ENCODE measurements around the gene MAK.

Gene MAK

DNA sequence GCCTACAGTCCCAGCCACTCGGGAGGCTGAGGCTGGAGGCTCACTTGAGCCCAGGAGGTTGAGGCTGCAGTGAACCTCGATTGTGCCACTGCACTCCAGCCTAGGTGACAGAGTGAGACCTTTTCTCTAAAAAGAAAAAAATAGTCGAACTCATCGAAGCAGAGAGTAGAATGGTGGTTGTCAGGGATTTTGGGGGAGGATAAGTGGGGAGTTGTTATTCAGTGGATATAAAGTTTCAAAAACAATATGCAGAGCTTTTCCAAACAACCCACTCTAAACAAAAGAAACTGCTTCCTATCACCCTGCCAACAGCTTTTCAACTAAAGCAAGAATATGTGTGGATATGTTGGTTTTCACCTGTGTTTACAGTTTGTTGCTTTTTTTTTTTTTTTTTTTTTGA lies 11.6 kb upstream of the MAK start:
- Histone ChIP-seq H2BK5ac (ENCODE audit: low read depth, low read length, poor library complexity) (no peak overlapping the region), H3K4ac (ENCODE audit: low read depth, low read length) (no peak overlapping the region), H4K8ac (ENCODE audit: low read depth, low read length) (no peak overlapping the region), H3K4me2 (ENCODE audit: low read length) (no peak overlapping the region), H3K18ac (ENCODE audit: low read length) (no peak overlapping the region), H3K79me1 (ENCODE audit: low read length) (no peaks in the 10 kb centered on the region), H2BK12ac (ENCODE audit: low read length) (no peak overlapping the region), H4K12ac (ENCODE audit: low read depth, low read length) (no peak overlapping the region), H3K9ac (ENCODE audit: low read length) (no peak overlapping the region), H3K79me2 (ENCODE audit: control insufficient read depth, insufficient read depth, low read length, poor library complexity) (no peaks in the 10 kb centered on the region), H3K27ac (ENCODE audit: low read depth, low read length) (no peak overlapping the region), H2BK120ac (ENCODE audit: insufficient read depth, low read length, poor library complexity) (no peak overlapping the region), H2AFZ (ENCODE audit: insufficient read depth, low read length, poor library complexity) (no peak overlapping the region), H3K4me3 (ENCODE audit: low read depth, low read length) (no peak overlapping the region), H3K27me3 (ENCODE audit: insufficient read depth, low read length) (no peaks in the 10 kb centered on the region), H3K36me3 (ENCODE audit: control insufficient read depth in 1 of 2, insufficient read depth in 2 of 2, low read length in 2 of 2) (no peaks in the 10 kb centered on the region), H3K9me3 (ENCODE audit: insufficient read depth, low read depth, low read length) (peaks cover 1% of the 10 kb centered on the region), H3K14ac (ENCODE audit: low read length) (no peak overlapping the region), H2AK5ac (ENCODE audit: low read length) (no peak overlapping the region), H3K23ac (ENCODE audit: low read length) (no peak overlapping the region), H3K4me1 (ENCODE audit: control insufficient read depth in 1 of 2, insufficient read depth in 2 of 2, low read length in 2 of 2) (peaks cover 0 to 3% of the 10 kb centered on the region in 2 experiments), H4K91ac (ENCODE audit: low read depth, low read length) (no peak overlapping the region)
- no peak for DNase-seq
- no CpG with 5 or more reads among the region's 4 CpGs for WGBS (ENCODE audit: extremely low coverage, insufficient coverage, insufficient read length)

DNA sequence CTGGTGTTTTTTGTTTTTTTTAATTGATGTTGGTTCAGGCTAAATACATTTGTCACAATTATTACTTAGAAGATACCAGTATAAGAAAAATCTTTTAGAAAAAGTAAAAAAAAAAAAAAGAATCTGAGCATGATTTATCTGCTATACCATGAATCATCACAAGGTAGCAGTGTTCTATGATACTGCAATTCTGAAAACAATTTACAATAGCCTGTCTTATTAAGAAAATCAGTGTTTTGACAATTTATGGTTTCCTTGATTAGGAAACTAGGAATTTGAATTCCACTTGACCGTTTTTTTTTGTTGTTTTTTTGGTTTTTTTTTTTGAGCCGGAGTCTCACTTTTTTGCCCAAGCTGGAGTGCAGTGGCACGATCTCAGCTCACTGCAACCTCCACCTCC lies 9.3 kb upstream of the MAK start:
- H2BK5ac ChIP-seq (ENCODE audit: low read depth, low read length, poor library complexity), result no peak overlapping the region
- no peak overlapping the region for H3K4me3 ChIP-seq (ENCODE audit: low read depth, low read length)
- no peak overlapping the region for H2AK5ac ChIP-seq (ENCODE audit: low read length)
- no peak overlapping the region for H4K8ac ChIP-seq (ENCODE audit: low read depth, low read length)
- H4K91ac ChIP-seq (ENCODE audit: low read depth, low read length), result no peak overlapping the region
- no peaks in the 10 kb centered on the region for H3K36me3 ChIP-seq (ENCODE audit: control insufficient read depth in 1 of 2, insufficient read depth in 2 of 2, low read length in 2 of 2)
- no peaks in the 10 kb centered on the region for H3K79me1 ChIP-seq (ENCODE audit: low read length)
- no peak overlapping the region for H2AFZ ChIP-seq (ENCODE audit: insufficient read depth, low read length, poor library complexity)
- no peak overlapping the region for H3K27ac ChIP-seq (ENCODE audit: low read depth, low read length)
- H3K18ac ChIP-seq (ENCODE audit: low read length), result no peak overlapping the region
- no peak overlapping the region for H4K12ac ChIP-seq (ENCODE audit: low read depth, low read length)
- no peak overlapping the region for H3K9ac ChIP-seq (ENCODE audit: low read length)
- H3K4me2 ChIP-seq (ENCODE audit: low read length), result no peak overlapping the region
- H3K27me3 ChIP-seq (ENCODE audit: insufficient read depth, low read length), result no peaks in the 10 kb centered on the region
- no peaks in the 10 kb centered on the region for H3K79me2 ChIP-seq (ENCODE audit: control insufficient read depth, insufficient read depth, low read length, poor library complexity)
- peaks cover 1% of the 10 kb centered on the region for H3K9me3 ChIP-seq (ENCODE audit: insufficient read depth, low read depth, low read length)
- H3K4me1 ChIP-seq (ENCODE audit: control insufficient read depth in 1 of 2, insufficient read depth in 2 of 2, low read length in 2 of 2), result peaks cover 0 to 3% of the 10 kb centered on the region in 2 experiments
- no peak overlapping the region for H3K4ac ChIP-seq (ENCODE audit: low read depth, low read length)
- DNase-seq, result peak in 1 of 2 donors; percentile 24
- H2BK120ac ChIP-seq (ENCODE audit: insufficient read depth, low read length, poor library complexity), result no peak overlapping the region
- no CpG with 5 or more reads among the region's 3 CpGs for WGBS (ENCODE audit: extremely low coverage, insufficient coverage, insufficient read length)
- H3K14ac ChIP-seq (ENCODE audit: low read length), result no peak overlapping the region
- H2BK12ac ChIP-seq (ENCODE audit: low read length), result no peak overlapping the region
- no peak overlapping the region for H3K23ac ChIP-seq (ENCODE audit: low read length)

DNA sequence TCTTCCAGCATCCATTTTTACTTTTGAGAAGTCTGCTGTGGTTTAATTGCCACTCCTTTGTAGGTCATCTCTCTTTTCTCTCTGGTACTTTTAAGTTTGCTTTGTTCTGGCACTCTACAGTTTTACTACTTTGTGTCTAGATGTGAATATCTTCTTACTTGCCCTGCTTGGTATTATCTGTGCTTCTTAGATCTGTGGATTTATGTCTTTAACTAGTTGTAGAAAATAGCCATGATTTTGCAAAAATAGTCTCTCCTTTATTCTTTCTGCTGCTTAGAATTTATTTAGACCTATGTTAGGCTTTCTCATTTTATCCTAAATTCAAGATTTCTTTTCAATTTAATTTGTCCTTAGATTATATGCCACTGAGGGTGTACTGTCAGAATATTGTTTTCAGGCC lies 5.2 kb upstream of the MAK start:
- H2BK12ac ChIP-seq (ENCODE audit: low read length), result no peak overlapping the region
- no peaks in the 10 kb centered on the region for H3K27me3 ChIP-seq (ENCODE audit: insufficient read depth, low read length)
- no peak overlapping the region for H3K4ac ChIP-seq (ENCODE audit: low read depth, low read length)
- no peak overlapping the region for H3K4me3 ChIP-seq (ENCODE audit: low read depth, low read length)
- no peaks in the 10 kb centered on the region for H3K79me2 ChIP-seq (ENCODE audit: control insufficient read depth, insufficient read depth, low read length, poor library complexity)
- no peak overlapping the region for H3K27ac ChIP-seq (ENCODE audit: low read depth, low read length)
- H2AFZ ChIP-seq (ENCODE audit: insufficient read depth, low read length, poor library complexity), result no peak overlapping the region
- no peak overlapping the region for H3K4me2 ChIP-seq (ENCODE audit: low read length)
- H2AK5ac ChIP-seq (ENCODE audit: low read length), result no peak overlapping the region
- no peak for DNase-seq
- H2BK120ac ChIP-seq (ENCODE audit: insufficient read depth, low read length, poor library complexity), result no peak overlapping the region
- no peak overlapping the region for H4K12ac ChIP-seq (ENCODE audit: low read depth, low read length)
- no peak overlapping the region for H3K9ac ChIP-seq (ENCODE audit: low read length)
- no peak overlapping the region for H2BK5ac ChIP-seq (ENCODE audit: low read depth, low read length, poor library complexity)
- no peak overlapping the region for H4K91ac ChIP-seq (ENCODE audit: low read depth, low read length)
- H3K36me3 ChIP-seq (ENCODE audit: control insufficient read depth in 1 of 2, insufficient read depth in 2 of 2, low read length in 2 of 2), result no peaks in the 10 kb centered on the region
- no peak overlapping the region for H3K18ac ChIP-seq (ENCODE audit: low read length)
- H3K14ac ChIP-seq (ENCODE audit: low read length), result no peak overlapping the region
- no peaks in the 10 kb centered on the region for H3K9me3 ChIP-seq (ENCODE audit: insufficient read depth, low read depth, low read length)
- no peak overlapping the region for H4K8ac ChIP-seq (ENCODE audit: low read depth, low read length)
- H3K23ac ChIP-seq (ENCODE audit: low read length), result no peak overlapping the region
- H3K79me1 ChIP-seq (ENCODE audit: low read length), result no peaks in the 10 kb centered on the region
- H3K4me1 ChIP-seq (ENCODE audit: control insufficient read depth in 1 of 2, insufficient read depth in 2 of 2, low read length in 2 of 2), result no peaks in the 10 kb centered on the region

DNA sequence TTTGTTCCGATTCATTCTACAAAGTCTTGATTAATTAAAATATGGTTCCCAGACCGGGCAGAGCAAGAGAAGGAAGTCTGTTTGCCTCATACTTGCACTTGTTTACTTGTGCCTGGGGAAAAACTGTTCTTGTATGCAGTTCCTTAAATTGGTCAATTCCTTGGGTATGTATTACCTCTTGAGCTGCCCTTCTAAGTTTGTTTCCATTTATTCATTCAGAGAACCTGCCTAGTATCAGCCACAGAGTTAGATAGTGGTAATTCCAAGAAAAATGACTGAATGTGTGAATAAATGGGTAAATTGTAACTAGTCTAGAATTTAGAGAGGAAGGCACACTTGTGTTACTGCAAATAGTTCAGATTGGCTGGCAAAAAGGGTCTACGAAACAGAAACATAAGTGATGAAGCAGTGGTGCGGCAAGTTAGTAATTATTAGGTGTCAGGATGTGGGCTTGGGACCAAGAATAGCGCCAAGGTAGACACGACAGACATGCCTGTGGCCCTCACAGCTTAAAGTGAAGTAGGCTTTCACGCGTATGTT lies 525 bp upstream of the MAK start:
- peaks cover 1% of the 10 kb centered on the region for H3K27me3 ChIP-seq (ENCODE audit: insufficient read depth, low read length)
- no peak overlapping the region for H3K27ac ChIP-seq (ENCODE audit: low read depth, low read length)
- no peak overlapping the region for H2BK5ac ChIP-seq (ENCODE audit: low read depth, low read length, poor library complexity)
- no peak overlapping the region for H2BK120ac ChIP-seq (ENCODE audit: insufficient read depth, low read length, poor library complexity)
- no peak overlapping the region for H4K12ac ChIP-seq (ENCODE audit: low read depth, low read length)
- no peak overlapping the region for H3K9ac ChIP-seq (ENCODE audit: low read length)
- peaks cover 2% of the 10 kb centered on the region for H3K9me3 ChIP-seq (ENCODE audit: insufficient read depth, low read depth, low read length)
- no peak overlapping the region for H3K4me3 ChIP-seq (ENCODE audit: low read depth, low read length)
- H4K8ac ChIP-seq (ENCODE audit: low read depth, low read length), result no peak overlapping the region
- H3K79me2 ChIP-seq (ENCODE audit: control insufficient read depth, insufficient read depth, low read length, poor library complexity), result no peaks in the 10 kb centered on the region
- H3K79me1 ChIP-seq (ENCODE audit: low read length), result no peaks in the 10 kb centered on the region
- H2AFZ ChIP-seq (ENCODE audit: insufficient read depth, low read length, poor library complexity), result no peak overlapping the region
- H2AK5ac ChIP-seq (ENCODE audit: low read length), result no peak overlapping the region
- no peak overlapping the region for H4K91ac ChIP-seq (ENCODE audit: low read depth, low read length)
- DNase-seq, result no peak
- H3K4me1 ChIP-seq (ENCODE audit: control insufficient read depth in 1 of 2, insufficient read depth in 2 of 2, low read length in 2 of 2), result peaks cover 2 to 3% of the 10 kb centered on the region in 2 experiments
- H3K4ac ChIP-seq (ENCODE audit: low read depth, low read length), result no peak overlapping the region
- H2BK12ac ChIP-seq (ENCODE audit: low read length), result no peak overlapping the region
- H3K36me3 ChIP-seq (ENCODE audit: control insufficient read depth in 1 of 2, insufficient read depth in 2 of 2, low read length in 2 of 2), result peaks cover 0 to 2% of the 10 kb centered on the region in 2 experiments
- H3K14ac ChIP-seq (ENCODE audit: low read length), result no peak overlapping the region
- H3K23ac ChIP-seq (ENCODE audit: low read length), result no peak overlapping the region
- H3K18ac ChIP-seq (ENCODE audit: low read length), result no peak overlapping the region
- no CpG with 5 or more reads among the region's 8 CpGs for WGBS (ENCODE audit: extremely low coverage, insufficient coverage, insufficient read length)
- H3K4me2 ChIP-seq (ENCODE audit: low read length), result peak overlapping the region; percentile 100

Data from trophoblast cell (in vitro differentiated cells and primary cell).